ENCODE measurements around the gene KRTAP9-3. TPM values are rescaled to one million over a fixed set of nuclear protein-coding genes. Genes with fewer than 3 reads are reported as not detected.
"Not testable (repeated sequence)": the region's sequence is repeated elsewhere in the genome, so short reads cannot be mapped to it uniquely, and the experiment has no call there.

KRTAP9-3 gene
- total RNA-seq, 3 donors from 2014 or later = not detected

GRCh38 chr17:41263212-41263611 is 31.0 kb downstream of the KRTAP9-3 start:
- no peaks in the 10 kb centered on the region for H3K36me3 ChIP-seq
- intact Hi-C loops (cut with DNase I; ENCODE audit: low total_unique reads) = no loop called here

DNA sequence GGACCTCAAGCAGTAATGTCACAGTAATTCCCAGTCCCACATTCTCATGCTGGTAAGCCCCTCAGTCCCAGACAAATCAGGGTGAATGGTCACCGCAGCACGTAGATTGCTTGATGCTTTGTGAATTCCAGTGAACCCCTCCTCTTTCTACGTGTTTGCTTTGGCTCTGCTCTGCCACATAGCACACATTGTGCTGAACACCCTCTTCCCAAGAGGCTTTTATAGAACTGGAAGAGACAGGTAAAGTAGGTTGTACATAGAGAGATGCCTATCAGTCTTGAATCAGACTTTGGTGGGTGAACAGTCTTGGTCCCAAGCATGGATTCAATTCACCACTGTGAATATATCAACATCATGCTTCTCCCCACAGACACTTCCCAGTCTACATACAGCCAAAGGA is 32.4 kb downstream of the KRTAP9-3 start:
- no peak for TF ChIP-seq POLR2A (IDR thresholded peaks at IDR 0.05)
- TF ChIP-seq POLR2AphosphoS5 (IDR thresholded peaks at IDR 0.05) = no peak
- no peak for TF ChIP-seq CTCF (IDR thresholded peaks at IDR 0.05)
- H3K4me1 ChIP-seq = no peaks in the 10 kb centered on the region
- H3K4me3 ChIP-seq = no peak overlapping the region
- H3K9me3 ChIP-seq = no peaks in the 10 kb centered on the region
- H3K27me3 ChIP-seq = no peaks in the 10 kb centered on the region
- no peak for DNase-seq (ENCODE audit: low spot score in 2 of 2)
- H3K27ac ChIP-seq = no peak overlapping the region
- intact Hi-C loops (cut with DNase I; ENCODE audit: low total_unique reads) = no loop called here
- H3K36me3 ChIP-seq = no peaks in the 10 kb centered on the region

More at GRCh38 chr17:41263212-41263611, 31.0 kb downstream of the KRTAP9-3 start:
- H3K9me3 ChIP-seq = no peaks in the 10 kb centered on the region
- H3K4me3 ChIP-seq = no peak overlapping the region
- TF ChIP-seq CTCF (IDR thresholded peaks at IDR 0.05) (no peak), POLR2A (IDR thresholded peaks at IDR 0.05) (no peak), POLR2AphosphoS5 (IDR thresholded peaks at IDR 0.05) (no peak)
- DNase-seq (ENCODE audit: low spot score in 2 of 2) = no peak
- no peak overlapping the region for H3K27ac ChIP-seq
- H3K27me3 ChIP-seq = no peaks in the 10 kb centered on the region
- H3K4me1 ChIP-seq = no peaks in the 10 kb centered on the region

- intact Hi-C loops (cut with DNase I; ENCODE audit: low total_unique reads) = no loop called here
- Histone ChIP-seq H3K4me1 (no peaks in the 10 kb centered on the region), H3K4me3 (no peak within 1 kb of the TSS), H3K9me3 (no peaks in the 10 kb centered on the region), H3K27ac (no peak within 1 kb of the TSS), H3K36me3 (no peaks in the 10 kb centered on the region), H3K27me3 (no peaks in the 10 kb centered on the region)
- DNase-seq (ENCODE audit: low spot score in 2 of 2) = no peak
- no peak for TF ChIP-seq POLR2AphosphoS5 (IDR thresholded peaks at IDR 0.05)
- TF ChIP-seq CTCF (IDR thresholded peaks at IDR 0.05) = no peak
- TF ChIP-seq POLR2A (IDR thresholded peaks at IDR 0.05) = no peak
Measured at GRCh38 chr17:41265078-41265477, 32.8 kb downstream of the KRTAP9-3 start, which contains the start of gene KRTAP9-6. KRTAP9-6 (plus strand) TSS chr17:41265378; CDS start chr17:41265378, 0 bp downstream.

DNA sequence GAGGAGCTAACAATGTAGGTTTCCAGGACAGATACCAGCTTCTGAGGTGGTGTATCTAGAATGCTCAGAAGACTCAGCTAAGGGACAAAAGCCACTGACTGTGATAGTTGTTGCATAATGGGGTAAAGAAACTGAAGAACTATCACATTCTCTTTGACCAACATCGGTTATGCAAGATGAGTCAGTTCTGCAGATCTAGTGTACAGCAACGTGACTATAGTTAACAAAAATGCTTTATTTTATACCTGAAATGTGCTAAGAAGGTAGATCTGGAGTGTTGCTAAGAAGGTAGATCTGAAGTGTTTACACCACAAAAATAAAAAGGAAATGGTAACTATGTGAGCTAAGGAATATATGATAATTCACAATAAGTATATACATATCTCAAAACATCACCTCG is 35.5 kb downstream of the KRTAP9-3 start:
- no peak for DNase-seq (ENCODE audit: low spot score in 2 of 2)
- Histone ChIP-seq H3K27ac (no peak overlapping the region), H3K9me3 (no peaks in the 10 kb centered on the region), H3K36me3 (no peaks in the 10 kb centered on the region), H3K4me3 (no peak overlapping the region), H3K27me3 (no peaks in the 10 kb centered on the region), H3K4me1 (no peaks in the 10 kb centered on the region)
- no peak for TF ChIP-seq POLR2A (IDR thresholded peaks at IDR 0.05)
- intact Hi-C loops (cut with DNase I; ENCODE audit: low total_unique reads) = no loop called here

DNA sequence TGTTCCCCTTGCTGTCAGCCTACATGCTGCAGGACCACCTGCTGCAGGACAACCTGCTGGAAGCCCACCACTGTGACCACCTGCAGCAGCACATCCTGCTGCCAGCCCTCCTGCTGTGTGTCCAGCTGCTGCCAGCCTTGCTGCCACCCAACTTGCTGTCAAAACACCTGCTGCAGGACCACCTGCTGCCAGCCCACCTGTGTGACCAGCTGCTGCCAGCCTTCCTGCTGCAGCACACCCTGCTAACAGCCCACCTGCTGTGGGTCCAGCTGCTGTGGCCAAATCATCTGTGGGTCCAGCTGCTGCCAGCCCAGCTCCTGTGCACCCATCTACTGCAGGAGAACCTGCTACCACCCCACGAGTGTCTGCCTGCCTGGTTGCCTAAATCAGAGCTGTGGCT is 39.1 kb downstream of the KRTAP9-3 start:
- H3K27ac ChIP-seq; H3K36me3 ChIP-seq; H3K27me3 ChIP-seq; H3K4me1 ChIP-seq; H3K9me3 ChIP-seq; DNase-seq (ENCODE audit: low spot score in 2 of 2); intact Hi-C loops (cut with DNase I; ENCODE audit: low total_unique reads); H3K4me3 ChIP-seq: not testable (repeated sequence)

GRCh38 chr17:41271858-41272257 is 39.6 kb downstream of the KRTAP9-3 start:
- Histone ChIP-seq H3K27ac (no peak overlapping the region), H3K4me3 (no peak overlapping the region), H3K36me3 (no peaks in the 10 kb centered on the region), H3K4me1 (no peaks in the 10 kb centered on the region), H3K9me3 (no peaks in the 10 kb centered on the region), H3K27me3 (no peaks in the 10 kb centered on the region)
- no peak for DNase-seq (ENCODE audit: low spot score in 2 of 2)
- intact Hi-C loops (cut with DNase I; ENCODE audit: low total_unique reads) = no loop called here
- TF ChIP-seq POLR2A (IDR thresholded peaks at IDR 0.05) = no peak
- no peak for TF ChIP-seq CTCF (IDR thresholded peaks at IDR 0.05)
- TF ChIP-seq POLR2AphosphoS5 (IDR thresholded peaks at IDR 0.05) = no peak

GRCh38 chr17:41275648-41276190 is 43.5 kb downstream of the KRTAP9-3 start, which contains the start of gene KRTAP9-7:
KRTAP9-7 (plus strand) TSS chr17:41275698; CDS start chr17:41275698, 0 bp downstream.
- intact Hi-C loops (cut with DNase I; ENCODE audit: low total_unique reads); H3K36me3 ChIP-seq; H3K4me3 ChIP-seq; DNase-seq (ENCODE audit: low spot score in 2 of 2); H3K9me3 ChIP-seq; H3K4me1 ChIP-seq; H3K27ac ChIP-seq; H3K27me3 ChIP-seq: not testable (repeated sequence)

Measured in breast epithelium (tissue), 4 donors.